ENCODE data around the gene OBP2B.
"Not testable (repeated sequence)": the region's sequence is repeated elsewhere in the genome, so short reads cannot be mapped to it uniquely, and the experiment has no call there.

Gene OBP2B

DNA sequence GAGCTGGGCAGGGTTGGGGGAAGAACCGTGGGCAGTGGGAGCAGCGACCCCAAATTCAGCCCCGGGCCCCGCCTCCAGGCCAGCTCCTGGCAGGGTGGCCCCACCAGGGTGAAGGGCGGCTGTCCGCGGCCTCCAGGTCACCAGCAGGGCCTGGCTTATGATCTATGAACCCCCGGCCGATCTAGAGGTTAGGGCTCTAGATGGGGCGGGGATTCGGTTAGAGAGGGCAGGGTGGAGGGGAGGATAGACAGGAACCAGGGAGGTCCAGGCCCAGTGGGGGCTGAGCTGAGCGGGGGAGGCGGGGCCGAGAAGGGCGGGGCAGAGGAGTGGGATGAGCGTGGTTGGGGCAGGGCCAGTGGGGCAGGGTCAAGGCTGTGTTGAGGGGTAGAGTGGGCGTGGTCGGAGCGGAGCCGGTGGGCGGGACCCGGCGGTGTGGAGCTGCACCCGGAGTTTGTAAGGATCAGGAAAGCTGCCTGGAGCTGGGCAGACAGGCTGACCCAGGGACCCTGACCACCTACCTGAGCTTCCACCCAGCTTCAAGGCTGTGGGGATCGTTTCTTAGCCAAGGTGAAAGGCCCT is 29.3 kb upstream of the OBP2B start:
- no peak for DNase-seq

GRCh38 chr9:133237035-133237731 is 28.1 kb upstream of the OBP2B start:
- no peak for DNase-seq

GRCh38 chr9:133236291-133237034 is 27.4 kb upstream of the OBP2B start:
- not testable (repeated sequence) for DNase-seq

GRCh38 chr9:133235549-133236222 is 26.6 kb upstream of the OBP2B start:
- no peak for DNase-seq

DNA sequence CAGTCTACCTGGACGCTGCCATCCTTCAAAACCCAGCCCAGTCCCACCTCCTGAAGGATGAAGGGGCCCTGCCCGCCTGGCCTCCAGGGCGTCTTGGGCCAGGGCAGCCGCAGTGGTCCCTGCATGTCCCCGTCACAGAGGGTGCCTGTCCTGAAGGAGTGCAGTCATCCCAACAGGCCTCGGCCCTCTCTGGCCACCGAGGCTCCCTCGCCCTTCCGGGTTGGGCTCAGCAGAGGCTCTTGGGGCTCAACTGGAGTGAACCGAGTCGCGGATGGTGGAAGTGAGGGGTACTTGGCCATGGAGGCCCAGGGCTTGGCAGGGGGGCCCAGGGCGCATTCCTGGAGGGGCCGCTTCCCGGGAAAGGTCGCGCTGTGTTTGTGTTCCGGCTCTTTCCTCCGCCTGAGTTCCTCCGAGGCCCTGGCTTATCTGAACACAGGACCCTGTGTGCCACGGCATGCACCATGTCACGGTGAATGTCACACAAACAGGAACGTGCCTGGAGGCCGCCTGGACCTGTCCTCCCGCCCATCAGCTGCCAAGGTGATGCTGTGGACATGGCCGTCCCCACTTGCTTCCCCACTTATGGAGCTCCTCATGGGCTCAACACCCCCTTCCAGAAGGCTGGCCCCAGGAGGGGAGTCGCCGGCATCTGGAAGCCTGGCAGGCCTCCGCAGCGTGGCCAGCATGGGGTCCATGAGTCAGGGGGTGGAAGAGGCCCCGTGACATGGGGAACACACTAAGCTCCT is 25.7 kb upstream of the OBP2B start:
- no peak for DNase-seq

DNA sequence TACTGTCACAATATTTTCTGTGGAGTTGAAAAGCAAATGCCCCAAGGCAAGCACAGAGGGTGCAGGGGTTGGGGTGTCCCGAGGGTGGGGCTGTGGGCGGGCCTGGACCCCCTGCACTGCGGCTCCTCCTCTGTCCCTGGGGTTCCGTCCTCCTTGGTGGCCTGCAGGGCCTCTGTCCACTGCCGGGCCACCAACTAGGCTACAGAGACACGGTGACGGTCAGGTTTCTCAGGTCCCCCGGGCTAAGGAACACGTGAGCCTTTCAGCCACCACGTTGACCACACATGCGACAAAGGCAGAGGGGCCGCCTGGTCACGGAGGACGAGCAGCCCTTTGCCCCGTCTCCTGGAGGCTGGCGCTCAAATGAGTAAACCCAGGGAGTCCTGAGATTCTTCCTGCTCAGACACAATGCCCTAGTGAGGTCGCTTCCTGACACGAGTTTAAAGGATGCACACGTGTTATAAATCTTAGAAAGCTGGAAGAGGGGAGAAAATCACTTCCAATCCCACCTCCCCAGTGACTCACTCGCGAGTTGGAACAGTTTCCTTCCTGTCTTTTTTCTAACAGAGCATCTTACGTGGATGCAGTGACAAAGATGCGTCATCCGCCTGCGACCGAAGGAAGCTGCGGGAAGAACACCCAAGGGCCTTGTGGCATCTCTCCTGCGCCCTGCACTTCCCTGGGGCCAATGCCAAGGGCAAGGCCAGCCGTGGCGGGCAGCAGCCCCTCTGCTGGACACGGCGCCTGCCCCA is 24.8 kb upstream of the OBP2B start:
- no peak for DNase-seq

GRCh38 chr9:133231934-133232568 is 23.0 kb upstream of the OBP2B start:
- DNase-seq = not testable (repeated sequence)

DNA sequence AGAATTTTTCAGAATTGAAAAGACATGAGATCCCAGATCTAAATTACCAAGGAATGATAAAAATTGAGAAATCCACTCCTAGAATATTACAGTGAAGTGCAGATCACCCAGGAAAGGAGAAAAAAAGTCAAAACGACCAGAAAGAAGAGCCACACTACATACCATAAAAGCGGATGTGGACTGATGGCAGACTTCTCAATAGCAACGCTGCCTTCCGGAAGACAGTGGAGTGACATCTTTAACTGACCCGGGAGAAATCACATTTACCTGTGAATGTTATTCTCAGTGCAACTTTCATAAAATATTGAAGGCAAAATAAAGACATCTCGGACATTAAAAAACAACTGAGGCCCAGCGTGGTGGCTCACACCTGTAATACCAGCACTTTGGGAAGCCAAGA is 21.5 kb upstream of the OBP2B start:
- DNase-seq = not testable (repeated sequence)

DNA sequence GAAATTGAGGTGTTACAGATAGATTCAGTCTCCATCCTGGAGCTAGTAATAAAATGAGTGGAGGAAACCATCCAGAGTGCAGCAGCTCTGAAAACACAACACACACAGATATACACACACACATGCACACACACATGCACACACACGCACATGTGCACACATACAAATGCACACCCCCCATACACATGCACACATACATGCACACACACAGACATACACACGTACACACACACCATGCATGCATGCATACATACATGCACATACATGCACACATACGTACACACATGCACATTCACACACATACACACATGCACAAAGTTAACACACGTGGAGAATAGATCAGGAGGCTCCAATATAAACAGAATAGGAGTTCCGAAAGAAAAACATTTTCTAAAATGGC is 21.0 kb upstream of the OBP2B start:
- DNase-seq = no peak

GRCh38 chr9:133228474-133229193 is 19.6 kb upstream of the OBP2B start:
- DNase-seq = not testable (repeated sequence)

DNA sequence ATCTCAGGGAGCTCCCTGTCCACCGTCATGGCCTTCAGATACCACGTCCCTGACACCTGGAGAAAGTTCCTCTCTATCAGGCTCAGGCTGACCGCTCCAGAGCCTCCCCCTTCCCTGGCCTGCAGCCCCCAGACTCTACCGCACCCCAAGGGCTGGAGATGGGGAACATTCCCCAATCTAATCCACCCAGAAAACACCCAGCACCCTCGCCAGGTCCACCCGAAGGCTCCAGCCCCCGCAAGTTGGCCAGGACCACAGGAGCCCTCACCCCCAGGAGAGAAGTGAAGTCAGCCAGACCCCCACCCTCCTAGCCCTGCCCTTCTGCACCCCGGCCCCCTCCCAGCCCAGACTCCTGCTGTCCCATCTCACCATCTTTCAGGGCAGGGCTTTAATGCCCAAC is 18.9 kb upstream of the OBP2B start:
- not testable (repeated sequence) for DNase-seq

DNA sequence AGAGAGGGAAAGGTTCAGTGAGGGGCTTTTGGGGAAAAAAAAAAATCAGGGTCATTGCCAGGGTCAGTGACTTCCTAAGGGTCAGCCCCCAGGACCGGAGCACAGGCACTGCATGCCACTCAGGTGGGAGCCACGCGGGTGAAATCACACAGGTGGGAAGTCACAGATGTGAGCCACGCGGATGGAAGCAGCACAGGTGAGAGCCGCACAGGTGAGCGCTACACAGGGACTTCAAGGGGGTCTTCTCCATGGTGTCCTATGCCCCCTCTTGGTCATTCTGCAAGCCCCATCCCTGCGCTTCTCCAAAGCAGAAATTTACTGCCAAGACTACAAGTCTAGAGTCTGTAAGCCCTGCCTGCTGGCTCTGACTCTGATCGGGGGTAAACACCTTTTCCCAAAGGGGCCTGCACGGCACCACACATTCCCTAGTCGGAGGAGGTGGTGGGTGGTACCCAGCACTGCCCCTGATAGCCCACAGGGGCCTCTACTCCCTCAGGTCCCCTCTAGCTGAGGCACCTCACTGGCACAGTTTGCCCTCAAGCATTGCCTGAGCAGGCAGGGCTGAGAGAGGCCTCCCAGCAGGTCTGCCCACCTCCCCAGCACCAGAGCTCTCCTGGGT is 18.3 kb upstream of the OBP2B start:
- DNase-seq = no peak

DNA sequence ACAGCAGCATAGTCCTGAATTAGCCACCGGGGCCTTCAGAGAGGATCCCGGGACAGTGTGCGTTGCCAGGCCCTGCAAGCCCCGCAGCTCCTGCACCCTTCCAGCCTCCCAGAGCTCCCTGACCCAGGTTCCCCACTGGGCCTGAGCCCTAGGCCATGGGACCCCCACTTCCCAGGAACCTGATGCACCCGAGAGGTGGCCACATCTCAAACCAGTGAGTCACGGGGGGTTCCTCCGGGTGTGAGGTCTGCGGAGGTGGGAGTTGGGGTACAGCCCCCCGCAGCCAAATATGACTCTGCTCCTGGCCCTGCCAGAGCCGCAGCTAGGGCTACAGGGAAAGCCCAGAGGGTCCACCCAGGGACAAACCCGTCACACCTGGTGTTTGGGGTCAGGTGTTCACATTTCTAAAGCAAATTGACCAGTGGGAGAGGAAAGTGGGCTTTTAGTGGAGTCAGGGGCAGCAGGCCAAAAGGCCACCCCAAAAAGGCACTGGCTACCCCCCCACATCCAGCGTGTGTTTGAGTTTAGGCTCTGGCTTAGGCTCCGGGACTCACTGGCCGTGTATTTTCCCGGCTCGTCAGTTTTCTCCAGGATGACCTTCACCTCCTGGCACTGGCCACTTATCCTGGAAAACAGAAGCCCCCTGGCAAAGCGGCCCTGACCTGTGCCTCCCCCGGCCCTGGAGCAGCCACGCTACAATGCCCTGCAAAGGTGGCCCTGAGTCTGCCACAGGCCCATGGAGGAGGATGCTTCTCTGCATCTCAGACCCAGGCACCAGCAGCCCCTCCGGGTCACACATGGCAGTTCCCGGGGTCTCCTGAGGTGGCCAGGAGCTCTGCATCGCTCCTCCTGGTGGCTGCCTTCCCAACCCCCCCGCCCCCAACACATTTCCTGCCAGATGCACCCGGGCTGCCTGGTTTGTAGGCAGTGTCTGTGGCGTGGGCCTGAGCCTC is 17.4 kb upstream of the OBP2B start:
- DNase-seq = no peak

DNA sequence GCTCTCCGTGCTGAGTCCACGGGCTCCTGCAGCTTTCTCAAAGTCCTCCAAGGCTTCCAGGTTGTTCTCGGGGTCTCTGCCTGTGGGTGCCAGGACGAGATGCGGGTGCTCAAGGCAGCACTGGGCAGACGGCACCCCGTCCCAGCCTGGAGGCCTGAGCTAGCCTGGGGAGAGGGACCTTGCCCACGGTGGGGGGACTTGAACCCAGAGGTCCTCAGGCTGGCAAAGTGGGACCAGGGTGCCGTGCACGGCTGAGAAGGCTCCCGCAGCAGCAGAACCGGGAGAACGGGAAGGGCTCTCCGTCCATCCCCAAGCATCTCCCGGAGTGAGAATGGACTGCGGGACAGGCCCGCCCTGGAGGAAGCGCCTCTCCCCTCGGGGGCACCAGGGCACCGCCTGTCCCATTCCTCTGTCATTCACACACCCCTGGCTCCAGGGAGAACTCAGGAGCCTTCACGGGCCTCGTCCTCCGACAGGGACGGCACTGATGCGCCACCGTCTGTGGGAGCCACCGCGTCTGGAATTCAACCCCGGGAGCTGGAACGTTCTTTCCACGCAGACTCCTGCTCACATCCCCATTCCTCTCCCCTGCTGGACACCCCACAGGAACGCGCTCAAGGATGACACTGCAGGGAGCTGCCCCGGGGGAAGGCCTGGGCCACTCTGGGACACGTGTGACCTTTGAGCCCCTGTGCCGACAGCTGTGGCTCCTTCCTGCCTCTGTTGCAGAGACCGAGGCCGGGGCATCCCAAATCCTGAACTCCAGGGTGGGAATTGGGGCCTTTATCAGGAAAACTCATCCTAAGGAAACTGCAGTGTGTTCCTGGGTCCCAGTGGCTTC is 16.3 kb upstream of the OBP2B start:
- DNase-seq = no peak

GRCh38 chr9:133224762-133225161 is 15.7 kb upstream of the OBP2B start:
- DNase-seq = no peak

DNA sequence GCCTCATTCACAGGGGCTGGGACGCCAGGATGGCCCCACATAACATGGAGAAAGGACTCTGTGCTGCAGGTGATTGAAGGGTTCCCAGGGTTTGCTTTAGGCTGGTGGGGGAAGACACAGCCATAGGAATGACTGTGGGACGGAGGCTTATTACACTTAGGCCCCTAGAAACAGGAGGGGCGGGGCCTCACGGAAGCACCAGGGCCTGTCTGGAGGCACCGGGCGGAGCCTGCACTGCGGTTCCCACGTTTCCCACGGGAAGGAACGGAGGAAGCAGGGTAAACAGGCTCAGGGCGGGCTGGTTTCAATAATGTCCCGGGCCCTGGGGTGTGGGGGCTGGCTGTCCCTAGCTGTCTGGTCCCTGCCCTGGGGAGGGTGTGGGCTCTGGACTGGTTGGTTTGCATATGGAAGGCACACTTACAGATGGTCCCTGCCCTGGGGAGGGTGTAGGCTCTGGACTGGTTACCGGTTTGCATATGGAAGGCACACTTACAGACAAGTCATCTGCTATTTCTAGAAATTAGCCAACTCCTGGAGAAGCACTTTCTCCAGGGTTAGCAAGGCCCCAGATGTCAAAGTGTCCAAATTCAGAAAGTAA is 14.2 kb upstream of the OBP2B start:
- DNase-seq = not testable (repeated sequence)

GRCh38 chr9:133221994-133222393 is 12.9 kb upstream of the OBP2B start:
- not testable (repeated sequence) for DNase-seq

Measured in GF-D8 (cell line).